HFFc6 (cell line): Measurements from ENCODE around the gene SRSF3. TPM values are rescaled to one million over a fixed set of nuclear protein-coding genes. Genes with fewer than 3 reads are reported as not detected.
A peak's percentile ranks its signal among the peaks of the same experiment; 100 is the strongest.
"Not testable (repeated sequence)": the region's sequence is repeated elsewhere in the genome, so short reads cannot be mapped to it uniquely, and the experiment has no call there.

ENCODE experiments used
- DNase-seq: peaks from one replicate; pipeline ENCODE4 v3.0.0-alpha.2; 2018
- H3K27ac Mint-ChIP-seq: 2 replicates; pipeline ENCODE4 v1.8.0; 2020; ENCODE audit warnings: mild to moderate bottlenecking, mixed read lengths
- H3K27me3 Mint-ChIP-seq: 2 replicates; pipeline ENCODE4 v1.8.0; 2021; ENCODE audit warnings: mild to moderate bottlenecking, moderate library complexity, mixed read lengths; ENCODE audit not compliant: insufficient read depth
- H3K36me3 Mint-ChIP-seq: 2 replicates; pipeline ENCODE4 v1.8.0; 2021; ENCODE audit warnings: low read depth, mixed read lengths
- H3K4me1 Mint-ChIP-seq: 2 replicates; pipeline ENCODE4 v1.8.0; 2020; ENCODE audit warnings: low read depth, mixed read lengths
- H3K4me3 Mint-ChIP-seq: 2 replicates; pipeline ENCODE4 v1.8.0; 2020; ENCODE audit warnings: mild to moderate bottlenecking, moderate library complexity, mixed read lengths
- H3K9me3 Mint-ChIP-seq: 2 replicates; pipeline ENCODE4 v1.8.0; 2020; ENCODE audit warnings: mild to moderate bottlenecking, mixed read lengths
- total RNA-seq, 6 experiments: library from RNA; stranded (reverse); fragmentation: NEBNext Ultra II Directional; extraction: Animal tissue kit (Norgen Biotek cat#: 25700); gene quantifications; 2 replicates in 1 of 6; 3 replicates in 5 of 6; pipeline ENCODE4 v1.2.3, GENCODE V29; 2021
- TF ChIP-seq, protein P1 (sequence below): fragments of 200-600 bp; sonication (generic); IDR thresholded peaks from 2 replicates; pipeline ENCODE4 v1.5.0; 2021; ENCODE audit warnings: antibody characterized with exemption, mild to moderate bottlenecking

The SRSF3 gene
- total RNA-seq, 6 experiments from 2014 or later: 257 to 368 (median 330) TPM

DNA sequence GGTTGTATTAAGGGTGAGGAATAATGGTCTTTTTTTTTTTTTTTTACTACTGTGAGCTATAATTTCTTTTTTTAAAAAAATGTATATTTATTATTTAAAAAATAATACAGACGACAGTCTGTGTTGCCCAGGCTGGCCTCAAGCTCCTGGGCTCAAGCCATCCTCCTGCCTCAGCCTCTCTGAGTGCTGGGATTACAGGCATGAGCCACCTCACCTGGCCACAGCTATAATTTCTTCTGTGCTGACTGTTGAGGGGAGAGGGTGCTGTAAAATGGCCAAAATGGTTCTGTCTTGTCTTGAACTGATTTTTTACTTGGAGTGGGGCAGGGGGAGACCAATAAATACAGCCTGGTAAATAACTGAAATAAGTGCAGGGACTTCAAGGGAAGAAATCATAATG lies 3.6 kb downstream of the SRSF3 start:
- H3K36me3 Mint-ChIP-seq: peaks cover 79% of the 10 kb centered on the region
- H3K4me1 Mint-ChIP-seq: peaks cover 68% of the 10 kb centered on the region
- peaks cover 23% of the 10 kb centered on the region for H3K9me3 Mint-ChIP-seq
- H3K27me3 Mint-ChIP-seq: peaks cover 21% of the 10 kb centered on the region
- H3K27ac Mint-ChIP-seq: peak overlapping the region; percentile 75
- peak overlapping the region; percentile 96 for H3K4me3 Mint-ChIP-seq
- TF ChIP-seq, protein P1, sequence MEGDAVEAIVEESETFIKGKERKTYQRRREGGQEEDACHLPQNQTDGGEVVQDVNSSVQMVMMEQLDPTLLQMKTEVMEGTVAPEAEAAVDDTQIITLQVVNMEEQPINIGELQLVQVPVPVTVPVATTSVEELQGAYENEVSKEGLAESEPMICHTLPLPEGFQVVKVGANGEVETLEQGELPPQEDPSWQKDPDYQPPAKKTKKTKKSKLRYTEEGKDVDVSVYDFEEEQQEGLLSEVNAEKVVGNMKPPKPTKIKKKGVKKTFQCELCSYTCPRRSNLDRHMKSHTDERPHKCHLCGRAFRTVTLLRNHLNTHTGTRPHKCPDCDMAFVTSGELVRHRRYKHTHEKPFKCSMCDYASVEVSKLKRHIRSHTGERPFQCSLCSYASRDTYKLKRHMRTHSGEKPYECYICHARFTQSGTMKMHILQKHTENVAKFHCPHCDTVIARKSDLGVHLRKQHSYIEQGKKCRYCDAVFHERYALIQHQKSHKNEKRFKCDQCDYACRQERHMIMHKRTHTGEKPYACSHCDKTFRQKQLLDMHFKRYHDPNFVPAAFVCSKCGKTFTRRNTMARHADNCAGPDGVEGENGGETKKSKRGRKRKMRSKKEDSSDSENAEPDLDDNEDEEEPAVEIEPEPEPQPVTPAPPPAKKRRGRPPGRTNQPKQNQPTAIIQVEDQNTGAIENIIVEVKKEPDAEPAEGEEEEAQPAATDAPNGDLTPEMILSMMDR: no peak
- no peak for DNase-seq

DNA sequence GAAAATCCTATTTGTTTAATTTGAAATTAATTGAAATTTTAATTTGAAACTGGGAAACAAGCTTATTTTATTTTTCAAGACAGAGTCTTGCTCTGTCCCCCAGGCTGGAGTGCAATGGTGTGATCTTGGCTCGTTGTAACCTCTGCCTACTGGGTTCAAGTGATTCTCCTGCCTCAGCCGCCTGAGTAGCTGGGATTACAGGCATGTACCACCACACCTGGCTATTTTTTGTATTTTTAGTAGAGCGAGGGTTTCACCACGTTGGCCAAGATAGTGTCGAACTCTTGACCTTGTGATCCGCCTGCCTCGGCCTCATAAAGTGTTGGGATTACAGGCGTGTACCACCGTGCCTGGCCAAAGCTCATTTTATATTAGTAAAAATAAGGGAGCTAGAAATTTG lies 4.2 kb downstream of the SRSF3 start:
- H3K36me3 Mint-ChIP-seq: peaks cover 79% of the 10 kb centered on the region
- TF ChIP-seq, protein P1: no peak
- H3K27ac Mint-ChIP-seq: peak overlapping the region; percentile 75
- peaks cover 21% of the 10 kb centered on the region for H3K27me3 Mint-ChIP-seq
- peak overlapping the region; percentile 96 for H3K4me3 Mint-ChIP-seq
- peaks cover 69% of the 10 kb centered on the region for H3K4me1 Mint-ChIP-seq
- no peak for DNase-seq
- peaks cover 23% of the 10 kb centered on the region for H3K9me3 Mint-ChIP-seq

- Mint-ChIP-seq H3K36me3 (peaks cover 79% of the 10 kb centered on the region), H3K4me3 (peak overlapping the region; percentile 96), H3K4me1 (peaks cover 69% of the 10 kb centered on the region), H3K27ac (peak overlapping the region; percentile 75), H3K27me3 (peaks cover 19% of the 10 kb centered on the region), H3K9me3 (peaks cover 23% of the 10 kb centered on the region)
- no peak for DNase-seq
- TF ChIP-seq, protein P1: no peak
Measured at GRCh38 chr6:36598739-36599318, 4.7 kb downstream of the SRSF3 start.

- Mint-ChIP-seq H3K36me3 (peaks cover 79% of the 10 kb centered on the region), H3K4me1 (peaks cover 77% of the 10 kb centered on the region), H3K4me3 (peak overlapping the region; percentile 96), H3K27me3 (peaks cover 10% of the 10 kb centered on the region), H3K27ac (peak overlapping the region; percentile 69), H3K9me3 (peaks cover 14% of the 10 kb centered on the region)
- TF ChIP-seq, protein P1: no peak
- peak; percentile 36 for DNase-seq
Measured at GRCh38 chr6:36599791-36600209, 5.6 kb downstream of the SRSF3 start.

GRCh38 chr6:36600564-36601146 lies 6.5 kb downstream of the SRSF3 start:
- peaks cover 7% of the 10 kb centered on the region for H3K27me3 Mint-ChIP-seq
- DNase-seq: no peak
- H3K27ac Mint-ChIP-seq: peak overlapping the region; percentile 69
- peaks cover 79% of the 10 kb centered on the region for H3K36me3 Mint-ChIP-seq
- H3K4me3 Mint-ChIP-seq: peak overlapping the region; percentile 96
- peaks cover 6% of the 10 kb centered on the region for H3K9me3 Mint-ChIP-seq
- TF ChIP-seq, protein P1: no peak
- peaks cover 85% of the 10 kb centered on the region for H3K4me1 Mint-ChIP-seq

DNA sequence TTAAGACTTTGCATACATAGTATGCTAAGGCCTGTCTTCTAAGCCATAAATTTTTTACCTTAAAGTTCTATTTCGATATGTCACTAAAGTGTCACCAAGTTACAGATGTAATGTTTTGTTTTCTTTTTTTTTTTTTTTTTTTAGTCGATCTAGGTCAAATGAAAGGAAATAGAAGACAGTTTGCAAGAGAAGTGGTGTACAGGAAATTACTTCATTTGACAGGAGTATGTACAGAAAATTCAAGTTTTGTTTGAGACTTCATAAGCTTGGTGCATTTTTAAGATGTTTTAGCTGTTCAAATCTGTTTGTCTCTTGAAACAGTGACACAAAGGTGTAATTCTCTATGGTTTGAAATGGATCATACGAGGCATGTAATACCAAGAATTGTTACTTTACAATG lies 7.7 kb downstream of the SRSF3 start:
- peak overlapping the region; percentile 21; the same call in 1 of the 2 replicates for H3K27ac Mint-ChIP-seq
- H3K9me3 Mint-ChIP-seq, H3K27me3 Mint-ChIP-seq, DNase-seq: not testable (repeated sequence)
- H3K4me3 Mint-ChIP-seq: peak overlapping the region; percentile 17
- peaks cover 86% of the 10 kb centered on the region for H3K4me1 Mint-ChIP-seq
- peaks cover 77% of the 10 kb centered on the region for H3K36me3 Mint-ChIP-seq
